K562 (cell line): ENCODE results near the gene GIMAP8. TPM values are rescaled to one million over a fixed set of nuclear protein-coding genes. Genes with fewer than 3 reads are reported as not detected.

Experiments
- ATF2 ChIP-seq: sonication (generic); formaldehyde crosslinking; IDR thresholded peaks from 2 replicates; pipeline ENCODE4 v1.8.1; 2022; ENCODE audit warnings: missing genetic modification reagents
- CBX8 ChIP-seq: fragments of 200-600 bp; sonication (generic); IDR thresholded peaks from 2 replicates; pipeline ENCODE4 v1.6.1; 2012; ENCODE audit warnings: borderline replicate concordance, mixed run types, low read depth, mild to moderate bottlenecking, moderate library complexity, mixed read lengths, low read length, control low read depth, inconsistent platforms; ENCODE audit not compliant: poor library complexity, severe bottlenecking; ENCODE audit errors: extremely low read depth
- CEBPG ChIP-seq, 3 experiments: fragments of 200-800 bp in 1 of 3; sonication (Bioruptor generic) in 1 of 3; sonication (generic) in 1 of 3; formaldehyde crosslinking in 1 of 3; IDR thresholded peaks in 2 of 3; conservative IDR thresholded peaks in 1 of 3; 2 replicates each; pipeline versions ENCODE4 v1.6.1 to v1.8.0; 2016 to 2022; ENCODE audit warnings: missing compliant biosample characterization in 2 of 3, missing genetic modification characterization in 2 of 3, mild to moderate bottlenecking in 1 of 3, missing genetic modification reagents in 1 of 3
- HDAC2 ChIP-seq: fragments of 450-650 bp; IDR thresholded peaks from 2 replicates; pipeline ENCODE4 v1.6.1; 2016; ENCODE audit warnings: mild to moderate bottlenecking
- L3MBTL2 ChIP-seq: fragments of 450-650 bp; IDR thresholded peaks from 2 replicates; pipeline ENCODE4 v1.6.1; 2016; ENCODE audit warnings: mild to moderate bottlenecking, moderate library complexity
- MXI1 ChIP-seq: IDR thresholded peaks from 2 replicates; pipeline ENCODE4 v1.6.1; 2011; ENCODE audit warnings: low read depth, mild to moderate bottlenecking, improper control_type of control experiment, low read length
- PBX2 ChIP-seq, 2 experiments: IDR thresholded peaks in 1 of 2; conservative IDR thresholded peaks in 1 of 2; 2 replicates each; pipeline ENCODE4 v1.6.1; 2016; ENCODE audit warnings: low read depth in 2 of 2, mild to moderate bottlenecking in 1 of 2, missing compliant biosample characterization in 1 of 2, missing genetic modification characterization in 1 of 2, moderate library complexity in 1 of 2
- PHB2 ChIP-seq: fragments of 450-650 bp; IDR thresholded peaks from 2 replicates; pipeline ENCODE4 v1.6.1; 2017; ENCODE audit warnings: low read depth
- PML ChIP-seq: IDR thresholded peaks from 2 replicates; pipeline ENCODE4 v1.6.1; 2012; ENCODE audit warnings: low read length, inconsistent platforms
- RBM25 ChIP-seq: fragments of 200-400 bp; formaldehyde crosslinking; IDR thresholded peaks from 2 replicates; pipeline ENCODE4 v1.6.1; 2018; ENCODE audit warnings: low read length, low read depth, moderate library complexity; ENCODE audit not compliant: severe bottlenecking
- RCOR1 ChIP-seq, 2 experiments: IDR thresholded peaks; 2 replicates each; pipeline ENCODE4 v1.6.1; 2012; ENCODE audit warnings: low read depth in 2 of 2, low read length in 2 of 2, borderline replicate concordance in 1 of 2, improper control_type of control experiment in 1 of 2
- SMARCA4 ChIP-seq: fragments of 450-650 bp; IDR thresholded peaks from 2 replicates; pipeline ENCODE4 v1.6.1; 2016
- SNRNP70 ChIP-seq: fragments of 200-400 bp; formaldehyde crosslinking; optimal IDR thresholded peaks from 2 replicates; pipeline ENCODE3; 2017; ENCODE audit warnings: low read depth, low read length
- VEZF1 ChIP-seq: fragments of 200-800 bp; sonication (Bioruptor generic); IDR thresholded peaks from 2 replicates; pipeline ENCODE4 v1.6.1; 2017; ENCODE audit warnings: missing genetic modification characterization, missing compliant biosample characterization
- ZFX ChIP-seq: sonication (generic); formaldehyde crosslinking; IDR thresholded peaks from 2 replicates; pipeline ENCODE4 v1.8.0; 2022; ENCODE audit warnings: mild to moderate bottlenecking, missing genetic modification reagents, moderate library complexity
- ZNF124 ChIP-seq: sonication (generic); formaldehyde crosslinking; IDR thresholded peaks from 2 replicates; pipeline ENCODE4 v1.8.1; 2022; ENCODE audit warnings: missing genetic modification reagents
- ZNF184 ChIP-seq: sonication (generic); formaldehyde crosslinking; IDR thresholded peaks from 2 replicates; pipeline ENCODE4 v1.5.0; 2020; ENCODE audit warnings: missing genetic modification reagents
- ZNF311 ChIP-seq: fragments of 250-450 bp; sonication (Bioruptor Pico); IDR thresholded peaks from 2 replicates; pipeline ENCODE4 v1.4.0; 2020; ENCODE audit warnings: mild to moderate bottlenecking, moderate library complexity
- ZNF324 ChIP-seq: fragments of 250-450 bp; sonication (Bioruptor Pico); IDR thresholded peaks from 2 replicates; pipeline ENCODE4 v1.4.0; 2020; ENCODE audit warnings: mild to moderate bottlenecking
- ZNF77 ChIP-seq: fragments of 250-450 bp; sonication (Bioruptor Pico); IDR thresholded peaks from 2 replicates; pipeline ENCODE4 v1.5.0; 2020
- polyA plus RNA-seq, 8 experiments: library from polyadenylated mRNA; depleted of rRNA in 4 of 8; stranded (reverse) in 5 of 8; unstranded in 3 of 8; fragments of >200 nt; fragmentation: Nextera tagmentation in 2 of 8; fragmentation: Illumina TruSeq in 1 of 8; extraction: Ambion mirVana in 2 of 8; extraction: Trizol in 1 of 8; gene quantifications; 2 replicates each; pipeline versions ENCODE4 v1.2.1 to v1.2.3, GENCODE V29; 2011 to 2014; ENCODE audit warnings: inconsistent platforms in 1 of 8, missing spikeins in 1 of 8
- total RNA-seq, 7 experiments: library from RNA; depleted of rRNA in 6 of 7; stranded (reverse); fragments of >200 nt in 6 of 7; fragmentation: Illumina TruSeq in 2 of 7; extraction: Trizol in 2 of 7; gene quantifications; 2 replicates each; pipeline versions ENCODE4 v1.2.1 to v1.2.3, GENCODE V29; 2011 to 2021; ENCODE audit warnings: low replicate concordance in 1 of 7

The GIMAP8 gene
- total and polyA plus RNA-seq, 9 of the 15 experiments (the other 6 are each of a cell fraction or from before 2014, with no cell fraction given): not detected

- TF ChIP-seq ATF2 (CRISPR knock-in tag): no peak
- no peak for TF ChIP-seq ZNF124
- no peak for TF ChIP-seq PBX2 (CRISPR knock-in tag; IDR thresholded peaks at IDR 0.05; ENCODE audit: low read depth)
- TF ChIP-seq PBX2 (tag; conservative IDR thresholded peaks at IDR 0.05; ENCODE audit: low read depth): peak; percentile 29; the same call in 1 of the 2 replicates
- TF ChIP-seq RBM25: peak; percentile 73
- no peak for TF ChIP-seq ZNF311 (CRISPR knock-in tag)
- TF ChIP-seq L3MBTL2: peak; percentile 86
- TF ChIP-seq CEBPG (CRISPR knock-in tag; IDR thresholded peaks at IDR 0.05): no peak
- no peak for TF ChIP-seq CEBPG (tag; conservative IDR thresholded peaks at IDR 0.05 in 1 of 2, IDR thresholded peaks at IDR 0.05 in 1 of 2)
- no peak for TF ChIP-seq ZNF77 (CRISPR knock-in tag)
- no peak for TF ChIP-seq CBX8
- TF ChIP-seq SMARCA4: peak; percentile 51; the same call in 1 of the 2 replicates
- TF ChIP-seq RCOR1 (IDR thresholded peaks at IDR 0.05; ENCODE audit: borderline replicate concordance in 1 of 2, low read depth in 2 of 2, low read length in 2 of 2): peak in 1 of 2 experiments; percentile 39; a peak in 1 of 4 replicates
- 0 out of 2 replicates have a peak, but pooled peaks have one; percentile 23 for TF ChIP-seq ZFX (CRISPR knock-in tag)
- TF ChIP-seq HDAC2: no peak
- no peak for TF ChIP-seq ZNF324 (CRISPR knock-in tag)
- TF ChIP-seq SNRNP70: no peak
- no peak for TF ChIP-seq PML
- peak; percentile 70 for TF ChIP-seq VEZF1 (CRISPR knock-in tag)
- no peak for TF ChIP-seq MXI1
- TF ChIP-seq PHB2: no peak
- TF ChIP-seq ZNF184 (CRISPR knock-in tag): no peak
These were observed 43.6 kb upstream of the GIMAP8 start (continued) for GRCh38 chr7:150406567-150407421.
